ENCODE results near the gene DEGS2.
"Not testable (repeated sequence)": the region's sequence is repeated elsewhere in the genome, so short reads cannot be mapped to it uniquely, and the experiment has no call there.

DEGS2 gene

GRCh38 chr14:100176811-100177327 is 17.4 kb upstream of the DEGS2 start:
- DNase-seq = no peak

- DNase-seq = no peak
Observed at GRCh38 chr14:100173353-100173752, 13.9 kb upstream of the DEGS2 start.

- DNase-seq = no peak
Observed at GRCh38 chr14:100172811-100173210, 13.4 kb upstream of the DEGS2 start.

- no peak for DNase-seq
Observed at GRCh38 chr14:100170880-100171279, 11.4 kb upstream of the DEGS2 start.

- no peak for DNase-seq
Observed at GRCh38 chr14:100168506-100168905, 9.1 kb upstream of the DEGS2 start.

- DNase-seq = no peak
Observed at GRCh38 chr14:100165831-100166440, 6.5 kb upstream of the DEGS2 start.

- DNase-seq = no peak
Observed at GRCh38 chr14:100165376-100165775, 5.9 kb upstream of the DEGS2 start.

- no peak for DNase-seq
Observed at GRCh38 chr14:100160534-100160916, 1.1 kb upstream of the DEGS2 start.

- DNase-seq = no peak
Observed at GRCh38 chr14:100159865-100160533, 554 bp upstream of the DEGS2 start.

GRCh38 chr14:100158566-100159093 is 815 bp downstream of the DEGS2 start:
- peak; percentile 29 for DNase-seq

- DNase-seq = not testable (repeated sequence)
Observed at GRCh38 chr14:100157548-100158232, 1.8 kb downstream of the DEGS2 start.

GRCh38 chr14:100156776-100157175 is 2.7 kb downstream of the DEGS2 start:
- DNase-seq = no peak

- peak; percentile 80 for DNase-seq
Observed at GRCh38 chr14:100155756-100156616, 3.5 kb downstream of the DEGS2 start.

GRCh38 chr14:100155049-100155621 is 4.3 kb downstream of the DEGS2 start:
- peak; percentile 88 for DNase-seq

- DNase-seq = no peak
Observed at GRCh38 chr14:100153560-100153959, 5.9 kb downstream of the DEGS2 start.

GRCh38 chr14:100152091-100152490 is 7.4 kb downstream of the DEGS2 start:
- no peak for DNase-seq

GRCh38 chr14:100150932-100151587 is 8.4 kb downstream of the DEGS2 start:
- DNase-seq = peak; percentile 20

- DNase-seq = peak; percentile 89
Observed at GRCh38 chr14:100149851-100150611, 9.4 kb downstream of the DEGS2 start.

- no peak for DNase-seq
Observed at GRCh38 chr14:100148837-100149731, 10.4 kb downstream of the DEGS2 start.

Data from DMS79 (cell line).